Midbrain (tissue), 1 donor: Measurements from ENCODE around the gene FAR1.
"Not testable (repeated sequence)": the region's sequence is repeated elsewhere in the genome, so short reads cannot be mapped to it uniquely, and the experiment has no call there.

Experiments used
- DNase-seq: peaks from one replicate; lab custom pipeline; 2025; lab: John Stamatoyannopoulos, UW

The FAR1 gene, protein sequence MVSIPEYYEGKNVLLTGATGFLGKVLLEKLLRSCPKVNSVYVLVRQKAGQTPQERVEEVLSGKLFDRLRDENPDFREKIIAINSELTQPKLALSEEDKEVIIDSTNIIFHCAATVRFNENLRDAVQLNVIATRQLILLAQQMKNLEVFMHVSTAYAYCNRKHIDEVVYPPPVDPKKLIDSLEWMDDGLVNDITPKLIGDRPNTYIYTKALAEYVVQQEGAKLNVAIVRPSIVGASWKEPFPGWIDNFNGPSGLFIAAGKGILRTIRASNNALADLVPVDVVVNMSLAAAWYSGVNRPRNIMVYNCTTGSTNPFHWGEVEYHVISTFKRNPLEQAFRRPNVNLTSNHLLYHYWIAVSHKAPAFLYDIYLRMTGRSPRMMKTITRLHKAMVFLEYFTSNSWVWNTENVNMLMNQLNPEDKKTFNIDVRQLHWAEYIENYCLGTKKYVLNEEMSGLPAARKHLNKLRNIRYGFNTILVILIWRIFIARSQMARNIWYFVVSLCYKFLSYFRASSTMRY

DNA sequence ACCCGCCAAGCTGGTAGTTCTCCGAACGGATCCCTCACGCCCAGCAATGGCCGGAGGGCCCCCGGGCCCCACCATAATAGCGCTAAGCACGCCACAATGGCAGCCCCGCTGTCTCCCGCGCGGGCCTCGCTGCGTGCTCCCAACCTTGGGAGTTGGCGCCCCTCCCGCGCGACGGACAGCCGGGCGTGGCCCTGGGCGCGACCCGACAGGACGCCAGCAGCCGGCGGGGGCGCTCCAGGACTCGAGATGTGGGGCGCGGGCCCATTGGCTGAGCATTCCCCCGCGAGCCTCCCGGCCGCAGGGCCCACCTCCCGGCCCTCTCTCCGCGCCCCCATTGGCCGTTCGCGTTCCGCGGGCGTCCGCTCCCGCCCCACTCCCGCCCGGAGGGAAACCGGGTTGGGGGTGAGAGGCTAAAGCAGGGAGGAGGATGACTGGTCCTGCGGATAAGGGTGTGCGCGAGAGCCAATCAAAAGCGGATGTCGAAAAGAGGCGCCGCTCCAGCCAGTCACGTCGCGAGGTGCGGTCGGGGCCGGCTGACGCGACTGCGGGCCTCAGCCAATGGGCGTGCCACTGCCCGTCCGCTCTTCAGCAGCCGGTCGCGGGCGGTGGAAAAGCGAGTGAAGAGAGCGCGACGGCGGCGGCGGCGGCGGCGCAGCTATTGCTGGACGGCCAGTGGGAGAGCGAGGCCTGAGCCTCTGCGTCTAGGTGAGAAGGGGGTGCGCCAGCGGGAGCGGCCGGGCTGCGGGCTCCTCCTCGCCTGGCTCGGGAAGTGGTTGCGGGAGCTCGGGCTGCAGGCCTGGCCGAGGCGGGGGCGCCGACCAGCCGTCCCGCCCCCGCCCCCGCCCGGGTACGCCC lies at the start of gene FAR1:
TSS of gene FAR1 (plus strand) at position 567 of the 855 bp plus-strand sequence. CDS start 26,098 bp downstream, outside the sequence.
- DNase-seq: peak; percentile 99

DNA sequence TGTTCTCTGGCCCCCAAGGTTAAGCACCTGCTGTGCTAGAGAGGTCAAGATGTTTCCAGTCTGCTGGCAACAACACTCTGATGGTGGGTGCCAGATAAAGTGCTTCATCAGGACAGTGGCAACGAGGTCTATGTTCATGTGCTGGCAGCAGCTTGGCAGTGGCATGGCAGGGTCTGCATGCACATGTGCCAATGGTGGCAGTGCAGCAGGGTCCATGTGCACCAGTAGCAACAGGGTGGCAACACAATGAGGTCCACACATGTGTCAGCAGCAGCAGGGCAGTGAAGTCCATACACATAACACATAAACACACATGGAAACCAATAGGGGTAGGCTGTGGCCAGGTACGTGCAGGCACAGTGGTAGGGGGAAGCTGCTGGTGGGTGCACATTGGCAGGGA lies 48.4 kb upstream of the FAR1 start:
- DNase-seq: no peak

DNA sequence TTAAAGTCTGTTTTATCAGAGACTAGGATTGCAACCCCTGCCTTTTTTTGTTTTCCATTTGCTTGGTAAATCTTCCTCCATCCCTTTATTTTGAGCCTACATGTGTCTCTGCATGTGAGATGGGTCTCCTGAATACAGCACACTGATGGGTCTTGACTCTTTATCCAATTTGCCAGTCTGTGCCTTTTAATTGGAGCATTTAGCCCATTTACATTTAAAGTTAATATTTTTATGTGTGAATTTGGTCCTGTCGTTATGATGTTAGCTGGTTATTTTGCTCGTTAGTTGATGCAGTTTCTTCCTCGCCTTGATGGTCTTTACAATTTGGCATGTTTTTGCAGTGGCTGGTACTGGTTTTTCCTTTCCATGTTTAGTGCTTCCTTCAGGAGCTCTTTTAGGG lies 41.6 kb upstream of the FAR1 start:
- DNase-seq: not testable (repeated sequence)

DNA sequence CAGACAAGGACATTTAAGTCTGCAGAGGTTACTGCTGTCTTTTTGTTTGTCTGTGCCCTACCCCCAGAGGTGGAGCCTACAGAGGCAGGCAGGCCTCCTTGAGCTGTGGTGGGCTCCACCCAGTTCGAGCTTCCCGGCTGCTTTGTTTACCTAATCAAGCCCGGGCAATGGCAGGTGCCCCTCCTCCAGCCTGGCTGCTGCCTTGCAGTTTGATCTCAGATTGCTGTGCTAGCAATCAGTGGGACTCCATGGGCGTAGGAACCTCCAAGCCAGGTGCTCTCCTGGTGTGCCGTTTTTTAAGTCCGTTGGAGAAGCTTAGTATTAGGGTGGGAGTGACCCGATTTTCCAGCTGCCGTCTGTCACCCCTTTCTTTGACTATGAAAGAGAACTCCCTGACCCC lies 39.8 kb upstream of the FAR1 start:
- DNase-seq: not testable (repeated sequence)

DNA sequence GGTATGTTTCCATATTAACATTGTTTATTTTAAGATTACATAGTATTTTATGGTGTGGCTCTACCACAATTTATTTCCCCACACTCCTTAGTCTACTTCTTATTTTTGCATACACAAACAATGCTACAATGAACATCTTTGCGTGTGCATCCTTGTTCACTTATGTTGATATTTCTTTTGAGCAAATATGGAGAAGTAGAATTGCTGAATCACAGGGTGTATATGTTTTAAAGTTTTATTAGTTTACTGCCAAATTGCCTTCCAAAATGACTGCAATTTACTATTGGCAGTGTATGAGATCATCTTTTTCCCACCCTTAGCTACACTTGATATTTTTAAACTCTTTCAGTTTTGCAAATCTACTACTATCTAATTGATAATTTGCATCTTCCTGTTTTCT lies 38.7 kb upstream of the FAR1 start:
- DNase-seq: no peak

DNA sequence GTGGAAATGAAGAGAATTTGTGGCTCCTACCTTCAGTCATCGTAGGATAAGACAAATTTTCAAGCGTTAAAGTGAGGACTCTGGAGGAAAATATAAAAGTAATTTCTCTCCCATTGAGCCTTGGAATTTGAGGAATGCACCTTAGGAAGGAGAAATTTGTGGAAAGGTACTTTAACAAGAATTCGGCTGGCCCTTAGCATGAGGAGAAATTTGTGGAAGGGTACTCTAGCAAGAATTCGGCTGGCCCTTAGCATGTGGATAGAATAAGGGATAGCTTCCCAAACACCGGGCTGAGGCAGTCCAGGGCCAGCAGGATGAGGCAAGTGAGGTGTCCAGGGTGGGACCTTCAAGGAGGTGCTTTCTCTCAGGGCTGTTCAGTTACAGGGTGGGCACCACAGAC lies 33.2 kb upstream of the FAR1 start:
- no peak for DNase-seq

DNA sequence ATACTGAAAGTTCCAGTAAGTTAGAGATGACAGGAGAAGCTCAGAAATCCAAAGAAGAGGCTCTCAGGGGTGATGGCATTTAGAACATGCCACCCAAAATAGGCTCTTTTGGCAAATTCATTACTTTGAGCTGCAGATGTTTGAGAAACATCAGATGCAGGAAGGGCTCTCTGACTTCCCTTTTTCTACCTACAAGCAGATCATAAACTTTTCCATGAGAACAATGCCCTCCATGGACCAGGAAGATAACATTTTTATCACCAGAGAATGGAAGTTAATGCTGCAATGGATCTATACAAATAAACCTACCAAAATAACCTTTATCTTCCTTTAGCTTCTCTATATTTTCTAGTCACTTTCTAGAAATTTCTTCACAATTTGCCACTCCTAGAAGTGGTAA lies 32.7 kb upstream of the FAR1 start:
- no peak for DNase-seq

DNA sequence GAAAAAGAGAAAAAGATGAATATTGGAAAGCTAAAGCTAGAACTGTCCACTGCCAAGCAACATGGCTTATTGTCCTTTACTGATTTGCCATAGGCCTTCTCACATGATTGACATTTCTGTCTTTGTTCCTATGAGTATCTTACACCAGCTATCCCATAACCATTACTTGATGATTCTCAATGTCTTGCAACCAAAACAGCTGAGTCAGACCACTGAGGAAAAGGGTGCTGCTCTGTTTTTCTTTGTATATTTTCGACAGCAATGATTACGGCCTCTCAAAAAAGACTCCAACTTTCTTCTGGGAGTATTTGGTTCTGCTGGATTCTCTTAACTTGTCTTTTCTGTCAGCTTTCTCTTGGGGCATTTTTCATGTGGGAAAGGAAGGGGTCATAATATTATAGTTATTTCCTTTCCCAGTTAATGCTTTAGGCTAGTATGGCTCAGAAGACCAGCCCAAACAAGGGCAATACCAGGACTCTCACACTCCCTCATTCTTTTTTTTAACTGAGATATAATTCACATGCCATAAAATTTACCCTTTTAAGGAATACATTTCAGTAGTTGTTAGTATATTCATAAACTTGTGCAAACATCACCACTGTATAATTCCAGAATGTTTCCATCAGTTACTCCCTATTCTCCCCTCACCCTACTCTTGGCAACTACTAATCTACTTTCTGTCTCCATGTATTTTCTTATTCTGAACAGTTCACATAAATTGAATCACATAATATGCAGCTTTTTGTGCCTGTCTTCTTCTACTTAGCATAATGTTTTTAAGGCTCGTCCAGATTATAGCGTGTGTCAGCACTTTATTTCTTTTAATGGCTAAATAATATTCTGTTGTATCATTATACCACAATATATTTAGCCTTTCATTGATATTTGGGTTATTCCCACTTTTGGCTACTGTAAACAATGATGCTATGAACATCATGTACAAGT lies 31.1 kb upstream of the FAR1 start:
- no peak for DNase-seq

DNA sequence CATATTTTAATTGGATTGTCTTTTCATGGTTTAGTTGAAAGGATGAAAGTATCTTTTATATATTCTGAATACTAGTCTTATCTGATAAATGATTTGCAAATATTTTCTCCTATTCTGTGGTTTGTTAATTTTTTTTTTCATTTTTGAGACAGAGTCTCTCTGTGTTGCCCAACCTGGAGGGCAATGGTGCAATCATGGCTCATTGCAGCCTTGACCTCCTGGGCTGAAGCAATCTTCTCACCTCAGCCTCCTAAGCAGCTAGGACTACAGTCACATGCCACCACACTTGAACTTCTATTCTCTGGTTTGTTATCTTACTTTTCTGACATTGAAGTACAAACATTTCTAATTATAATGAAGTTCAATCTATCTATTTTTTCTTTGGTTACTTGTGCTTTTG lies 30.0 kb upstream of the FAR1 start:
- DNase-seq: no peak

DNA sequence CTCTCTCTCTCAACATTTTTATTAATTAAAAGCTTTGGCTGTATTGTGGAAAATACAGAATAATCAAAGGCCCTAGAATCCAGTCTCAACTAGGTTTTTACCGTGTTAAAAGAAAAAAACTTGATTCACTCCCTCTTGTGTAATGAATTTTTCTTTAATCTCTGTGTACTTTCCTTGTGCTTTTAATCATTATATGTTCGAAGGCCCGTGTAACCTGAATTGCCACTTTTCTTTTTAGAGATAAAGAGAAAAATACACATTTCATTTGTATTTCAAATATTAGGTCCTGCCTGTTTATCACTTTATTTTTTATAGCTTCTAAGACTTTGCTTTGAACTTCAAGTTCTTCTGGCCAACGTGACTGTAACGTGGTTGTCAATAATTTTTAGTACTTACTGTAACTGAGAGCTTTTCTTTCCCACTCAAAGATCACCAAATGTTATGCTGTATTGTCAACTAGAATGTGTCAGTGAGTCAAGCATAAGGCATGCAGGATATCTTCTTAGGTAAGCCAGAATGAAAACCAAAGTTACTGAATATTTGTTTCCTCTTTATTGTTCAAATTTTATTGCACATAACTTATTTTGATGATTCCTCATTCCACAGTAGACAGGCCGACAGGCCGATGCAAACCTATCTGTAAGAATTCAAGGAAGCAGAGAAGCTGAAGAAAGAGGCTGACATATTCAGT lies 23.3 kb upstream of the FAR1 start:
- DNase-seq: no peak

DNA sequence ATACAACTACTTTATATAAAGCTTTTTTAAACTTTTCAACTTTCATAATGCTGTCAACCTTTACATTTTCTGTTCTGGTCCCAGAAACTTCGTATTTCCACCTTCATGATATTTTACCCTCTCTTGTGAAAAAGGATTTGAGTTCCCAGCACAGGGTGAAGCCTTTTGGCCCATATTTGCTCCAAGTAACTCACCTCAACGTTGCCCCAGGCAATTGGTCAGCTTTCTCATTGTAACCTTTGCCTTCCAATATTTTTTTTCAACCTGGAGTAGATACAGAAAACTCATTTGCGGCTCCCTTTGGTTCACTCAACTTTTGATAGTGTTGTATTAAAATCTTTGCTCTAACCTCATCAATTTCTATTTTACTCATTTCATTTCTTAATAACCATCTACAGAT lies 21.1 kb upstream of the FAR1 start:
- no peak for DNase-seq

DNA sequence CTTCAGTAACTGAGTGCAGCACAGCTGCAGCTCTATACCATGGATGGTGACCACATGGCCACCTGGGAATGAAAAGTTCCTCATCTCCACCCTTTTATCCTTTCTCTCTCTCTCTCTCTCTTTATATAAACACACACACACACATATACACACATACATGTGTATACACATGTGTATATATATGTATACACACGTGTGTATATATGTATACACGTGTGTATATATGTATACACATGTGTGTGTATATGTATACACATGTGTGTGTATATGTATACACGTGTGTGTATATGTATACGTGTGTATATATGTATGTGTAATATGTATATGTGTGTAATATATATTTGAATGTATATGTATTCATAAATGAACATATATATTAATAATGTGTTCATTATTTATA lies 18.8 kb upstream of the FAR1 start:
- no peak for DNase-seq

DNA sequence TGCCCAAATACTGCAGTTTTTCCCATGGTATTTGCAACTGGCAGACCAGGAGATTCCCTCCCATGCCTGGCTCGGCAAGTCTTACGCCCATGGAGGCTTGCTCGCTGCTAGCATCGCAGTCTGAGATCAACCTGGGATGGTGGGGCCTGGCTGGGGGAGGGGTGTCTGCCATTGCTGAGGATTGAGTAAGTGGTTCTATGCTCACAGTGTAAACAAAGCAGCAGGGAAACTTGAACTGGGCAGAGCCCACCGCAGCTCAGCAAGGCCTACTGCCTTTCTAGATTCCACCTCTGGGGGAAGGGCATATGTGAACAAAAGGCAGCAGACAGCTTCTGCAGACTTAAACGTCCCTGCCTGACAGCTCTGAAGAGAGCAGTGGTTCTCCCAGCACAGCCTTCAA lies 17.0 kb upstream of the FAR1 start:
- not testable (repeated sequence) for DNase-seq

DNA sequence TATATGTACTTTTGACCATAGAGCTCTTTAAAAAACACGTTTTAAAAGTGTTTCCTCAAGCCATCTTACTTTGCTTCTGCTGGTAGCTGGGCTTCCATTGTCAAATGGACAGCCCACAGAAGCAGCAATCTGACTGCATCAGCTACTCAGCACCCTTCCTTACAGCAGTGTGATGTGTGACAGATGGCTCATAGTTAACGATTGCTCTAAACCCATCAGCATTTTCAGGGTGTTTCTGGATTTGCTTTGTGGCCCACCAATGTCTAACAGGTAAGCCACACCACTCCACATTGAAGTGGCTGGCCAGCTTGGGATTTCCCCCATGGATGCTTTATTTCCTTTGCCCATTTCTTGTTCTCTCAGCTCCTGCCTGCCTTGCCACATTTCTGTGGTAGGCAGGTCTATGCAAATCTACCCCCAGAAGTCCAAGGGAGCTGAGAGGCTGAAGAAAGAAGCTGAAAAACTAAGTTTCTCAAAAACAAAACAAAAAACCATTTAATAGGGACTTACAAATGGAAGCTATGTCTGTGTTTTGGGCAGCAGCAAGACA lies 7.3 kb upstream of the FAR1 start:
- no peak for DNase-seq

DNA sequence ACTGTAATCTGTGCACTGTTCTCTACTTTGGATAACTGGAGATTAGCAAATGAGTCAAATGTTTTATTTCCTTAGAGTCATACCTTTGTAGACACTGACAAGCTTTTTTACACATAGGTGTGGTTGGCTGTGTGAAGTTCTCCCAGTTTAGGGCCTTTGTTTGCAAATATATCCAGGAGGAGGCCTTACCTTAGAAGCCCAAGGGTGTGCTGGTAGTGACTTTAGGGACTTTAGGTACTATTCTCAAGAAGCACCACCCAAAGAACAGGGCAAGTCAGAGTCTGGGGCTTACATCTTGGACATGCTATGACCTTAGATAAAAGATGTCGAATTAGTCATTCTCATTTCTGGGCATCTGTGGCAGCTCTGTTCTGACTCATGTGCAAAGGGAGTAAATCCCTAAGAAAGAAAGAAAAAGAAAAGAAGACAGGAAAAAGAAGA lies 4.8 kb upstream of the FAR1 start:
- DNase-seq: no peak

DNA sequence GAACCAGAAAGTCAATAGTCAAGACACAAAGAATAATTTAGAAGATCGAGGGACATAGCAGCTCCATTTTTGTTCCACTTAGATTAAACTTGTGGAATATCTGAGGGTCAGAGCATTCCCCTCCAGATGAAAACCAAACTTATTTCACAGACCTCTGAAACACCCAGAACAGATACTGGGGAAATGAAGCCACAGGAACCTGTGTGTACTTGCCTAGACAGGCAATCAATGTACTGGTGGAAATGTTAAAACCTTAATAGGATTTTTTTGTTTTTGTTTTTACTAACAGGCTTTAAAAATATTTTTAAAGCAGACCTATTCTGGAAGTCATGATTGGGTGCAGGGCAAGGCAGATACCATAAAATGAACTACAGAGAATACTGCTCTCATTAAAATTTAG lies 4.1 kb upstream of the FAR1 start:
- DNase-seq: no peak

DNA sequence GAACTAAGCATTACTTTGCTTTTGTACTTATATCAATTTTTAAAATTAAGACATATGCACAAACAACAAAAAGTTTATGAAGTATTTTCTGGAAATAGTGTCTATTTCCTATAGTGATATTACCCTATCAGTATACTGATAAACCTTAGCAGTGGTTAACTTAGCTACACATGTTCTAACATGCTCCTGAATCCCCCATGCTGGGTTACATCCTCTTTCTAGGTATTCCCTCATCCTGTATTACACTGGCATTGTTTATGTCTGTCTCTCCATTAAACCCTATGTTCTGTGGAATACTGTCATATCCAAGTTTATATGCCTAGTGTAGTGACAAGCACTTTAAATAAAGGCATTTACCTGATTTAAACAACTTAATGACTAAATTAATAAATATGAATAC lies 1.8 kb upstream of the FAR1 start:
- DNase-seq: no peak

DNA sequence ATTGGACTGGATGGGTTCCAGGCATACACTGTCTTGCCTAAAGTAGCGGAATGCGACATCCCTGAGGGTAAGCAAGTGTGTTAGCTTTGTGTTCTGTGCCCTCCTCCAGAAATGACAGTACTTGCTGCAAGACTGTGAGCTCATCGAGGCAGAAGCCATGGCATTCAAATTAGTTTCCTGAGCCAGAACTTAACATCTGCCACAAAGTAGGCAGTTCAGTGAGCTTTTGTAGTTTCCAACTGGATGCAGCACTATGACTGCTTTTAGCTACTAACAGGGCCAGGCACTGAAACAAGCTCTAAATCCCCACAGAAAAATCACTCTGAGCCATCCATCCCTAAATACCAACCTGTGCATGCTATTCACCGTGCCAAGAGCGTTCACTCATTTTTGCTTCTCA lies 1.2 kb upstream of the FAR1 start:
- no peak for DNase-seq

DNA sequence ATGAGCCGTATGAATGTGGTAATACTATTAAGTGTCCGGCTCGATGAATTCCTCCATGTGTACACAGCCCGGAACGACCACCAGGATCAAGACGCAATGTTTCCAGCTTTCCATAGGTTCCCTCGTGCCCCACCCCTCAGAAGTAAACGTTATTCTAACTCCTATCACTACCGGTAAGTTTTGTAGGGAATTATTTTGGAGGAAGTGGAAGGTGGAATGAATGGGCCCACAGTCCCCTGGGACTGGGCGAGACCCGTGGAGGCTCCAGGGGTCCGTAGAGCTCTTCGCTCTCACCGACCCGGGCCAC lies 720 bp upstream of the FAR1 start:
- DNase-seq: peak; percentile 63

DNA sequence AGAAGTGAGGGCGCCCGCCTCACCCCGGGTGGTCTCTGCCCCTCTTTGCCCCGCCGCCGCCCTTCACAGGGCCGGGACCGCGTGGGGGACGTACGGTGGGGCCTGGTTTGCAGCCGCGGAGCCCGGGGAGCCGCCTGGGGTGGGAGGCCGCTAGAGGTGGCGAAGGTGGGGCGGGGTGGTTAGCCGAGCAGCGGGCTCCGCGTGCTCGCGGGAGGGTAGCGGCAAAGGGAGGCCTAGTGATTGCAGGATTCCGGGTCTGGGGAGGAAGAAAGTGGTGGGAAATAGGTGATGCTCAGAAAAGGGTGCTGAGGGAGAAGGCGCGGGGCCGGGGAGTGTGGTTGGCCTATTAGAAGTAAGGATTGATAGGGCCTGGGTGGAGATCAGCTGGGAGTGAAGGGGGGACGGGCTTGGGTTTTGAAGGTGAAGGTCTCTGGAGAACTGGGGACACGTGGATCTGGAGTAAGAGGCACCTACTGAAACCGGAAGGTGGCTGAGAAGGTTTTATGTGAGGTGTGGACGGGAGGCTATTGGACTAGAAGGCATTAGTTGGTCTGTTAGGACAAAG lies 571 bp downstream of the FAR1 start:
- no peak for DNase-seq
